Right lobe of liver (tissue), 4 donors: ENCODE results near the gene MRPS11.
"Not testable (repeated sequence)": the region's sequence is repeated elsewhere in the genome, so short reads cannot be mapped to it uniquely, and the experiment has no call there.

ENCODE experiments used
- CTCF ChIP-seq, 4 donors: fragments of 200-600 bp in 3 of 4; fragments of 450-650 bp in 1 of 4; IDR thresholded peaks; one replicate each; pipeline versions ENCODE4 v1.5.1 to v1.8.0; 2016 to 2022; ENCODE audit warnings: antibody characterized with exemption in 4 of 4, mild to moderate bottlenecking in 2 of 4
- POLR2A ChIP-seq: fragments of 450-650 bp; IDR thresholded peaks from one replicate; pipeline ENCODE4 v1.6.1; 2017; ENCODE audit warnings: antibody characterized with exemption, mild to moderate bottlenecking
- donor health status: DM: no; HTN: no; CAD: no.
- donor health status: DM: no; HTN: no; CAD: no.
- donor health status: DM: no; HTN: yes; CAD: no.

- TF ChIP-seq CTCF (IDR thresholded peaks at IDR 0.05); POLR2A: not testable (repeated sequence)
These were observed 1.2 kb downstream of the MRPS11 start for GRCh38 chr15:88468721-88469120.
